Measurements from ENCODE around the gene SHANK1.

DNA sequence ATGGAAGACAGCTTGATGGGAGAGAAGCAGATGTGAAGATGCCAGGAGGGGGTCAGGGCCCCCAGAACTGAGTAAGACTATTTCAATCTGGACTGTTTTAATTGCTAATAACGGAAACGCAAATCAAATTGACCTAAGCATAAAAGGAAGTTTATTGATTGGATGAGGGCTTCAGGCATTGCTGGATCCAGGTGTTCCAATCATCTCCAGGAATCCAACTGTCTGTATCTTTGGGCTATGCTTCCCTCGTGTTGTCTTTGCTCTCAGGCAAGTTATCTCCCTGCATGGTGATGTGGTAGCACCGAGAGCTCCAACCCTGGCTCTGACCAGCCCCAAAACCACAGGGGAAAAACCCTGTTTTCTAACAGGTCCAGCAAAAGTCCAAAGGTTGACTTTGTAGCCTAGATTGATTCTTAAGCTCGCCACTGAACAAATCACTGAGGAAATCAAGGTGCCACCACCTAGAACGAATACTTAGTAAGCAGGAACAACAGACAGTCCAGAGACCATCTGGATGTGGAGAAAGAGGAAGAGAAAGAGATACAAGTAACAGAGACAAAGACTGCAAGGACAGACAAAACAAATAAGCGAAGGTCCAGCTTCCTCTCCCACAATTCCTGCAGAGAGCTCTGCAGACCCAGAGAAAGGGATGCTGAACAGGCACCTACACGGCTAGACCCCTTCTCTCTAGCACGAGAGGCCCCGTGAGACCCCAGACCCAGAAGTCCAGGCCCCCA, 71.6 kb downstream of the SHANK1 start:
- TF ChIP-seq, protein P1, sequence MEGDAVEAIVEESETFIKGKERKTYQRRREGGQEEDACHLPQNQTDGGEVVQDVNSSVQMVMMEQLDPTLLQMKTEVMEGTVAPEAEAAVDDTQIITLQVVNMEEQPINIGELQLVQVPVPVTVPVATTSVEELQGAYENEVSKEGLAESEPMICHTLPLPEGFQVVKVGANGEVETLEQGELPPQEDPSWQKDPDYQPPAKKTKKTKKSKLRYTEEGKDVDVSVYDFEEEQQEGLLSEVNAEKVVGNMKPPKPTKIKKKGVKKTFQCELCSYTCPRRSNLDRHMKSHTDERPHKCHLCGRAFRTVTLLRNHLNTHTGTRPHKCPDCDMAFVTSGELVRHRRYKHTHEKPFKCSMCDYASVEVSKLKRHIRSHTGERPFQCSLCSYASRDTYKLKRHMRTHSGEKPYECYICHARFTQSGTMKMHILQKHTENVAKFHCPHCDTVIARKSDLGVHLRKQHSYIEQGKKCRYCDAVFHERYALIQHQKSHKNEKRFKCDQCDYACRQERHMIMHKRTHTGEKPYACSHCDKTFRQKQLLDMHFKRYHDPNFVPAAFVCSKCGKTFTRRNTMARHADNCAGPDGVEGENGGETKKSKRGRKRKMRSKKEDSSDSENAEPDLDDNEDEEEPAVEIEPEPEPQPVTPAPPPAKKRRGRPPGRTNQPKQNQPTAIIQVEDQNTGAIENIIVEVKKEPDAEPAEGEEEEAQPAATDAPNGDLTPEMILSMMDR (conservative IDR thresholded peaks at IDR 0.05; ENCODE audit: low read depth, low read length), result no peak
- TF ChIP-seq MXI1 (IDR thresholded peaks at IDR 0.05; ENCODE audit: borderline replicate concordance, low read depth, low read length), result no peak
- TF ChIP-seq, protein P2, sequence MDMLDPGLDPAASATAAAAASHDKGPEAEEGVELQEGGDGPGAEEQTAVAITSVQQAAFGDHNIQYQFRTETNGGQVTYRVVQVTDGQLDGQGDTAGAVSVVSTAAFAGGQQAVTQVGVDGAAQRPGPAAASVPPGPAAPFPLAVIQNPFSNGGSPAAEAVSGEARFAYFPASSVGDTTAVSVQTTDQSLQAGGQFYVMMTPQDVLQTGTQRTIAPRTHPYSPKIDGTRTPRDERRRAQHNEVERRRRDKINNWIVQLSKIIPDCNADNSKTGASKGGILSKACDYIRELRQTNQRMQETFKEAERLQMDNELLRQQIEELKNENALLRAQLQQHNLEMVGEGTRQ (IDR thresholded peaks at IDR 0.05; ENCODE audit: low read depth, low read length), result no peak
- TF ChIP-seq RCOR1 (IDR thresholded peaks at IDR 0.05; ENCODE audit: insufficient replicate concordance, low read length), result no peak
- TF ChIP-seq POLR2A (IDR thresholded peaks at IDR 0.05; ENCODE audit: low read depth, low read length), result no peak
